DOHH2 (cell line): Measurements from ENCODE around the gene CBFA2T3.

Source experiments
- EZH2phosphoT487 ChIP-seq: fragments of 200-600 bp; sonication (generic); IDR thresholded peaks from 2 replicates; pipeline ENCODE4 v1.6.1; 2017; ENCODE audit warnings: borderline replicate concordance, mild to moderate bottlenecking, antibody characterized with exemption, low read length, moderate library complexity, mixed read lengths
- TF ChIP-seq, protein P1 (sequence below): fragments of 200-600 bp; sonication (generic); IDR thresholded peaks from one replicate; pipeline ENCODE4 v1.5.1; 2014; ENCODE audit warnings: antibody characterized with exemption, mild to moderate bottlenecking, low read depth, low read length; ENCODE audit not compliant: poor library complexity, severe bottlenecking

GRCh38 chr16:88870608-88871348 is 106.2 kb downstream of the CBFA2T3 start:
- TF ChIP-seq, protein P1, sequence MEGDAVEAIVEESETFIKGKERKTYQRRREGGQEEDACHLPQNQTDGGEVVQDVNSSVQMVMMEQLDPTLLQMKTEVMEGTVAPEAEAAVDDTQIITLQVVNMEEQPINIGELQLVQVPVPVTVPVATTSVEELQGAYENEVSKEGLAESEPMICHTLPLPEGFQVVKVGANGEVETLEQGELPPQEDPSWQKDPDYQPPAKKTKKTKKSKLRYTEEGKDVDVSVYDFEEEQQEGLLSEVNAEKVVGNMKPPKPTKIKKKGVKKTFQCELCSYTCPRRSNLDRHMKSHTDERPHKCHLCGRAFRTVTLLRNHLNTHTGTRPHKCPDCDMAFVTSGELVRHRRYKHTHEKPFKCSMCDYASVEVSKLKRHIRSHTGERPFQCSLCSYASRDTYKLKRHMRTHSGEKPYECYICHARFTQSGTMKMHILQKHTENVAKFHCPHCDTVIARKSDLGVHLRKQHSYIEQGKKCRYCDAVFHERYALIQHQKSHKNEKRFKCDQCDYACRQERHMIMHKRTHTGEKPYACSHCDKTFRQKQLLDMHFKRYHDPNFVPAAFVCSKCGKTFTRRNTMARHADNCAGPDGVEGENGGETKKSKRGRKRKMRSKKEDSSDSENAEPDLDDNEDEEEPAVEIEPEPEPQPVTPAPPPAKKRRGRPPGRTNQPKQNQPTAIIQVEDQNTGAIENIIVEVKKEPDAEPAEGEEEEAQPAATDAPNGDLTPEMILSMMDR = no peak
- TF ChIP-seq EZH2phosphoT487 = peak; percentile 76; the same call in 1 of the 2 replicates
